GM19099 (cell line): ENCODE measurements around the gene MYO3B.

Experiments used
- POLR2A ChIP-seq: IDR thresholded peaks from 3 replicates; pipeline ENCODE4 v1.6.1; 2011; ENCODE audit warnings: low read depth; ENCODE audit not compliant: insufficient read length; ENCODE audit errors: extremely low read depth

Gene MYO3B

DNA sequence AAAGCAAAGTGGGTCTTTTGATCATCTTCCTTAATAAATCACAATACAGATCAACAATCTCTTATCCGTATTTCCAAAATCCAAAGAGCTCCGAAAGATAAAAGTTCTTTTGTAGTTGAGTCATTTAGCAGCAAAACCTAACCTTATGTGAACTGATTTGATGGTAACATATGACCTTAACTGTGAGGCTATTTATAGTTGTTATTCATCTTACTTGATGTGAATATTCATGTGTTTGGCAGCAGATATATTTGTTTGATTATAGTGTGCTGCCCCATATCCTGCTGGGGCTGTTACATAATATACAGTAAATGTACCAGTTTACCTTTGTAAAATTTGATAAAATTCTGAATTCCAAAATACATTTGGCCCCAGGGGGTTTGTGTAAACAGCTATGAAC lies 158.5 kb downstream of the MYO3B start:
- TF ChIP-seq POLR2A: no peak

DNA sequence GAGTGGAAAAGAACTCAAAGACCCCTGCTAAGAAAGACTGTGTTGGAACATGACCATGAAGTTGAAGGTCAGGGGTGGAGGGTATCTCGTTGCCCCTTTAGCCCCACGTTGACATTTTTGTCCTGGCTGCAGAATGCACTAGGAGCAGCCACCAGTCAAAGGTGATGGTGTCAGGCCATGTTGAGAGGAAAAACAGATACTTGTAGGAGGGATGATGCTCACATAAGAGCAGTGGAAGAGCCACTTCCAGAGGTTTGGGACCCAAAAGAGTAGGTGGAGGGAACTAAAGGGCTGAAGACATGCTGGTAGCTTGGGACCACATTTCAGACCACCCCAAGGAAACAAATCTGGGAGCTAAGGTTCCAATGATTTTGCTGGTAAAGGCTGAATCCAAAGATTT lies 159.0 kb downstream of the MYO3B start:
- TF ChIP-seq POLR2A: no peak

DNA sequence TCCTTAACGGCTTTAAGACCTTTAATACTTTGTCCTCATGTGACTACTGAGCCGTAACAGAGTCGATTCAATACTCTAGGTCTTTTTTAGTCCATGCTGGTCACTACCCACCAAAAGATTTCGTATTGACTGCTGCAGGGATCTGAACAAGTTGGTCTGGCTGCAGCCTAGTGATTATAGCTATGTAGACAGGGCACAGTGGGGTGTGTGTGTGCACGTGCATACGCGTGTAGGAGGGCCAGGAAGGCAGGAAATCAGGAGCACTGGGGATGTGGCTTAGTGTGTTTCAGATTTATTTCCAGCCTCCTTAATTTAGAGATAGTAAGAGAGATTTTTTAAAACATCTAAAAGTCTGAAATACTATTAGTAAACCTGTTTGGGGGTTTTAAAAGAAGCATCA lies 161.4 kb downstream of the MYO3B start:
- no peak for TF ChIP-seq POLR2A

DNA sequence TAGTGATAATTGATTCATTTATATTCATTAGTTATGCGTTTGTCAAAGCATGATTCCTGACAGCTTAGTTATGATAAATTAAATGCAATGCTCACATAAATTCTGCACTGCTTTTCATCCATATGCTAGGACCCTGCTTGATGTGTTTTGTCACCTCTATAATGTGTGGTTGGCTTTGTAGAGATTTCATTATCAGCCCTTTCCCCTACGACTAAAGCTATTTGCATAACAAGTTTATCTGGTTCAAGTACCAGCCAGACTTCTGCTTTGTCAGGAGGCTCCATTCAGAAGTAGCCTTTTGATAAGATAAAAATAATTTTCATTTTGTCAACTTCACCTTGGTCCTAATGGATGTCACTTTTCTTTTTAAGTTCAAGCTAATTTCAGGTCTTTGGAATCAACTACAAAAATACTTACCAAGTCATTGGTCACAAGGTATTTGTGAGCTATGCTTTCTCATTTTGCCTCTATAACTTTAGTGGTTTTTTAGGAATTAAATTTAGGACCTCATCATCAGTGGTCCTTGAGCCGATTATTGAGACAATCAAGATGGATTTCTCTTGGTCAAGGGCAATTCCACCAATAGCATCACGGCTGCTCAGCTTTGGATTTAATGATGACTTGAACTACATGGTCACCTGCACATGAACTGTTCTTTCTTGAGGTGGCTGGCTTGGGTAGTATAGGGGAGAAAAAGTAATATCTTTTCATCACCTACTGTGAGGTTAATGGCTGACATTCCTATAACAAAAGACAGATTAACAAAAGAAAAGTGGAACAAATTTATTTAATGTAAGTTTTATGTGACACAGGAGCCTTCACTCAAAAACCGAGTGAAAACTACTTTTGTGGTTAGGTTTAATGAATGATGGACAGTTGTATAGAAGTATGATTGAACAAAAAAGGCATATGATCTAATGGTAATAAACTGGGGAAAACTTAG lies 162.1 kb downstream of the MYO3B start:
- no peak for TF ChIP-seq POLR2A

DNA sequence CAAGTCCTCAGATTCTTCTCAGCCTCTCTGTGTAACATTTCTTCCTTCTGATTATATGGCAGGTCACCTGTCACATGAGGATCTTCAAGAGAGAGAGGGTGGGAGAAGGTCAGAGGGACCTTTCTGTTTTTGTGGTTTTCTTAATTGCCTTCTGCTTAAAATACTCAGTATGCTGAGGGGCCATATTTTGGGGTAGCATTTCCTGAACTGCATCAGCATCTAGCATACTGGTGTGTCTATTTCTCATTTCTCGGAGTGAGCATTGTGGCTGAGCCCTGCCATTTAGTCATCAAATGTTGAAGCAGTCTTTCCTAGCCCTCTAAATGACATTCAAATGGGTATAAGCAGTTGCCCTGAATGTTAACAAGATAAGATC lies 162.7 kb downstream of the MYO3B start:
- TF ChIP-seq POLR2A: no peak

DNA sequence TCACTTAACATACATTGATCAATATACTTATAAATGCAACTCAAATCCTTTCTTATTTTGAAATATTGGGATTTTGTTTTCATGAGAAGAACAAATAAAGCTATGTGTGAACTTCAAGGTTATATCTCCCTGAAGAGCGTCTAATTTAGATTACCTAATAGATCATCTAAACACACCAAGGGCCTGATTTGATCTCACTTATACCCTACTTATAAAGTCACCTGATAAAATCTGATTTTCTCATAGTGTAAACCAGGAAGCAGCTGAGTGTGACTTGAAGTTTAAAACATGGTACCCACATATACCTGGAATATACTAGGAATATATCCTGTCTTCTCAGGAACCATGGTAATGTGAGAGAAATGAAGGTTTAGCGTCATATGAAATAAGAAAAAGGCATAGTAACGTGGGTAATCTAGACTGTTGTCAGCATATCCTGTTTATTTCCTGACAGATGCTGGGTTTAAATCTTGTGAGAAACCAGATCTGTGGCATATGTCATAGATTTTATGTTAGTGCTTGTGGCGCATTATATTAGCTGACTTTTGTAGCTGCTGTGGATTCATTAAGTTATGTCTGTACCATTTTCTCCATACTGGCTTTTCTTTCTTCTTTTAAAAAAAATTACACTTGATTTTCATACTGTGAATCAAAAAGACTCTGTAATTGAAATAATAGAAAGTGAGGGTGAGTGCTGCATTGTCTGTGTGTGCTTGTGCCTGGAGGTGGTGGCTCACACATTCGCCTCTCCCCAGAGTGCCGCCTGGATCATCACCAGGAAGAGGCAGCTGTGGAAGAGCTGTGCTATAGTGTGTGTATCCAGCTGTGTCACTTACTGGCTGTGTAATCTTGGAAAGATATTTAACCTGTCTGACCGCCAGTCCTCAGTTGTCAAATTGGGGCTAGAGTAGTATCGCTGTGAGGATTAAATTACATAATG lies 164.0 kb downstream of the MYO3B start:
- no peak for TF ChIP-seq POLR2A

DNA sequence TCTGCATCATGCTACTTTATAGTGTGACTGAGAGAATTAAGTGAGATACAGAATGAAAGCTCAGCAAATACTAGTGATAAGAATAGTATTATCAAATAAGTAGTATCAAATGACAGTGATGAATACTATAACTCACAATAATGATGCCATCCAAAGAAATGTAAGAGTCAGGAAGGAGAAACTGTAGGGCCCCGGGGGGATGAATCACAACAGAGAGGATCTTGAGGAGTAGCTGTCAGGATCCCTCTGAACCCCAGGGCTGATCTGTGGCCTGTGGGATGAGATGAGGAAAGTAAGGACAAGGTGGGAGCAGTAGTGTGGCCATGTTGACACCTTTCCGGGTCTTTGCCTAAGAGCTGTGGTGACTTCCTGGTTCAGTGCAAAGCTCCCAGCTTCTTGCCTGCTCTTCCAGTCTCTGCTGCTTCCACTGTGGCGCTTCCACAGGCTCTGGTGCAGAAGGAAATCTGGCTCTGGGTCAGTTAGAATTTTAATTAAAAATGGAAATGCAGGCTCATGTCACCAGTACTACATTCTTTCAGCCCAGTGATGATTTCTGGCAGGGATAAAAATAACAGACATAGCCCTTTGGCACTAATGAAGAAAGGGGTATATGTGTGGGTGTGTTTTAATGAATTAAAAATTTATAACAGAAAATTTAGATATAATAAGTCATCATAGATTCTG lies 166.9 kb downstream of the MYO3B start:
- TF ChIP-seq POLR2A: no peak

DNA sequence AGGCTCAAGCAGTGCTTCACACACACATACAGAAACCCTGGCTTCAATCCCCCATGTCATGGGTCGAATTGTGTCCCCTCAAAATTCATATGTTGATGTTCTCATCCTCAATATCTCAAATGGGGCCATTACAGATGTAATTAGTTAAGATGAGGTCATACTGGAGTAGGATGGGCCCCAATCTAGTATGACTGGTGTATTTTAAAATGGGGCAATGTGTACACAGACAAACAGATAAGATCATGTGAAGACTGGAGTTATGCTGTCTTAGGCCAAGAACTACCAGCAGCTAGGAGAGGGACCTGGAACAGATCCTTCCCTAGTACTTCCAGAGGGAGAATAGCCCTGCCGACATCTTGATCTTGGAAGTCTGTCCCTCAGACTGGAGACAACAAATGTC lies 167.7 kb downstream of the MYO3B start:
- TF ChIP-seq POLR2A: no peak

DNA sequence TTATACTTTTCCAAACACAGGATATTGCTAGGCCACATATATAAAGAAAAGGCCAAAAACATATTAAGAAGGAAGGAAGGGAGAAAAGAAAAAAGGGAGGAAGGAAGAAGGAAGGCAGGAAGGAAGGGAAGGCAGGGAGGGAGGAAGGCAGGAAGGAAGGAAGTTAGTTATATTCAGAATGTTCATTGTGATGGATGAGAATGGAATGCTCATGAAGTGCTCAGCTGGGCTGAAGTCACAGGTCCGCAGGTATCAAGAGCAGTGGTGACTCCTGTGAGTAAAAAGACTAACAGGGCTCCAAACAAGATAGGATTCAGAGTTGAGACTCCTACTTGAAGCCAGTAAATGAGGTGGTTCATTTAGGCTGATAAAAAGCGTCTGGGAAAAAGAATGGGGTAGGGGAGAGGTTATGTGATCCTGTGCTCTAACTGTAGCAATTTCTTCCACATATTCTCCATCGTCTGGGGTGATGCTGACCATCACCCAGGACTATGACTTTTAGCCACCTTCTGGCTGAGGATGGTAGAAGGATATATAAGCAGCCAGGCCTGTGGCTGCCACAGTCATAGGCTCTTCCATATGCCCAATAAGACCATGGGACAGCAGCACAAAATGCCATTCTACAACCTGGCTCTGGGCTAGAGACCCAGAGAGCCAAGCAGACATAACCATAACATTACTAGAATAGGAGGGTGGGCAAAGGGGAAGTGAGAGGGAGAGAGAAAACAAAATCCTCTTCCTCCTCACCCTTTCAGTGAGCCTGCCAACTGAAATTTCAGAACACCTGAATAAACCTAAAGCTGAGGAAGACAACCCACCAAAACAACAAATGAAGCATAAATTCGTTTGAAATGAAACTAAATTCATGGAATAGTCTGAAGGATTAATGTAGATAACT lies 173.2 kb downstream of the MYO3B start:
- TF ChIP-seq POLR2A: no peak

DNA sequence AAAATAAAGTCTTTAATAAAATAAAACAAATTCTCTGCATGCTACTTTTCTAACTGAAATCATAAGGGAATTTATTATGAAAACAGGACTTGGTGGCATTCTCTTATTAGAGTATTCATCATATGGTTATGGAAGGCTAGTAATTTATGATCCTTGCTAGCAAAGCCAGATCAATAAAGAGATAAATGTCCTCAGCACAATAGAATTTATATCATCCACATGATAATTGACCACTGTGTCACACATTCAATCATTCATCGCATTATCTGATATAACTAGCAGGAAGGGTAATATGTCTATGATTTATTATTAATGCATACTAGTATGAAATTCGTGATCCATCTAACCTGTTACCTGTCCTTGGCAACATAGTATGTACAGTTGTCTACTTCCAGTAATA lies 175.8 kb downstream of the MYO3B start:
- TF ChIP-seq POLR2A: no peak

DNA sequence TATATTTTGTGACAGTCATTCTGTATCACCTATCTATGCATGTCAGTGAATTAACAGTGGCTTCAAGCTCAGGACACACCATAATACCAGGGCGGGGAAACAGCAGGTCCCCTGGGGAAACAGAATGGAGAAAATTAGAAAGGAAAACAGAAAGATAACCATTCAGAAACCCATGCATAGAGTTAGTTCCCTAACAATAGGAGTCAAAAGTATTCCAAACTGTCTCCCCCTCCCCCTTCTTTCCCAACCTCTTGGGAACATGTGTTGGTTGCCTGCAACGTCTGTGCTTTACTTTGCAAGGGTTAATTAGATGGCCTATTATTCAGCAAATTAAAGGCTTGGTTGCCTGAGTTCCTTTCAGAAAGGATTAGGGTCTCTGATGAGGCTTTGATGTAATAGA lies 176.4 kb downstream of the MYO3B start:
- TF ChIP-seq POLR2A: no peak

DNA sequence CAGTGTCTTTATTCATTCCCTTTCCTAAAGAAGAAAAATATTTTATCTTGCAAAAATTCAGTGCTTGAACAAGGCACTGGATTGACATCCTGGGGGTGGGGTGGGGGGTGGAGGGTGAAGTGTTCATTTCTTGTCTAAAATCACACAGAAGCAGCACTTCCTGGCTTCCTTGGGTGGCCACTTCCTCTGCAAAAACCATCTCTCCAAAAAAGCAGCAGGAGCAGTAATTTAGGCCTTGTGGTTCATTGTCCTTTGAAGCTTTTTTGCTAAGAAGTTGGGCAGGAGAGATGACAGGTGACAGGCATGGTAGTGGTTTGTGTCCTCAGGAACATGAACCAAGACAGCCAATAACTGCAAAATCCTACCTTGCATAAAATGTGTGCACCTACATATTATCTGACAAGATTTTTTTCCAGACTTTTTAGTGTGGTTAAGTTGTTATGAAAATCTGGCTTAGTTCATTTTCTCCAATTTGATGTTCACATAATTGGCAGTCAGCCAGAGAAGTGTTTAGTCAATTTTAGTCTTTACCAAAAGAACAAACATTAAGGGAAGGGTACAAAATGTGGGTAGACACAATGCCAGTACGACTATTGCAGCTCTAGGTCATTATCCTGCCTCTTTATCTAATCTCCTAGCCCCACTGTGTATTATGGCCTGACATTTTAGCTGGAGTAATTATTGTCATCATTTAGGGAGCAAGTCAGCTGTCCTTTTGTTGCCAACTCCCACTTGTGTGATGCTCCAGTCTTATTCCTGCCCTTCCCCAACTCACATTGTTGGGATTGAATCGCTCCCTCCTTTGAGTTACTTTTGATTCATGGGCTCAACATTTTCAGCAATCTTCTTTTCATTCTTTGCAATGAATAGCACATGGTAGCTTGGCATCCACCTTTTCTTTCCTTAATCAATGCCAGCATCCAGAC lies 177.2 kb downstream of the MYO3B start:
- no peak for TF ChIP-seq POLR2A

DNA sequence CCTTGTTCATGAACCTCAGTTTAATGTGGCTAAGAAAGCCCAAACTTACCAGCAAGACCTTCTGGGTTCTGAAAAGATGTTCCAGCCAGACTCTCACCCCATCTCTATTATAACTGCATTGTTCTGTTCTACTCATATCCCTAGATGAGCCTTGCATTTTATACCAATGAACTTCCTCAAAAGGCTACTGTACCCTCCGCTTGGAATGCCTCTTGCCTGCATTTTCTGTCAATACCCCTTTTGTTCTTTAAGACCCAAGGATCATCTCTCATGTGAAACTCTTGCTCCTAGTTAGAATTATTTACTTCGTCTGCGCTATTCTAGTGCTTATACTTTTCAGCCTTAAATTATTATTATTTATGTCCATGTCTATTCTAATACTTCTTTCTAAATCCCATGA lies 181.5 kb downstream of the MYO3B start:
- no peak for TF ChIP-seq POLR2A
